ENCODE results near the gene KLHL9. TPM values are rescaled to one million over a fixed set of nuclear protein-coding genes. Genes with fewer than 3 reads are reported as not detected.

The KLHL9 gene
- total RNA-seq (37.2 and 37.5 TPM in 2 replicates), polyA plus RNA-seq (25.7 and 33.5 TPM in 2 replicates), polyA minus RNA-seq (ENCODE audit: low replicate concordance) (10.1 and 11.7 TPM in 2 replicates)
- polyA plus RNA-seq (2012) = 19.9 and 24.0 TPM in 2 replicates

DNA sequence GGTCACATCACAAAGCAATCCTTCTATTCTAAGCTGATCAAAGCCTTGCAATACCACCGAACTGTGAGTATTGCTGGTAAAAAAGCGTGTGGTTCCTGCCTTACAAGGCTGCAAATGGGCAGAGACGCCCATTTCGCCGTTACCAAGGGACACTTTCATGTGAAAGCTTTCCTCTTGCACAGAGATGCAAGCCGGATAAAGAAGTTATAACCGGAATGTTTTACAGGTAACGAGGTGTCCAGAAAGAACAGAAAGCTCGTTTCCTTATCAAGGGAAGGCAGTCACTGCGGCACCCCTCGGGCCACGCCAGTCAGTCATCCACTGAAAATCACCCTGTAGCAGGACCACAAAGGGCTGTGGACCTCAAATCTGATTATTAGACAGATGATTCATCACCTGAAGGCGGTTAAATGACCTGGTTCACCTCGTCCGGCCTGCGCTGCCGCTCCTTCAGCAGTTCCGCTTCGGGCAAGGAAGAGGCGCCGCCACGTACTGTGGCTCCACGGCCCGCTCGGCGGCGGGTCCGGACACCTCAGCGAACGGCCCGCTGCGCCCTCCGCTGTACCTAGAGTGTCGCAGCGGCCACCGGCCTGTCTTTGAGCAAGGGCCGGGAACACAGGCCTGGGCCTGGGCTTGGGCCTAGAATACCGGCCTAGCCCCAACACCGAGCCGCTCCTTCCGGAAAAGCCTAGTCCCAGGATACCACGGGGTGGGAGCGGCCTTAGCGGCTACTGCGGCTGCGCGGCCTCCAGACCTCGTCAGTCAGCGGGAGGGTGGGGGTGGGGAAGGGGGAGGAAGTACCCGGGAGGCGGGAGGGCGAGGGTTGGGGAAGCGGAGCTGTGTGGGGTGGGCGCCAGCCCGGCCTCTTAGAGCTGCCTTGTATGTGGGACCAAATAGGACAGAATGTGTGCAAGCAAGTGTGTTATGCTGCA is at the start of gene KLHL9:
TSS of gene KLHL9 (minus strand) at position 704 of the 932 bp plus-strand sequence. CDS start at position 159, 545 bp downstream.
- Histone ChIP-seq H3K36me3 (ENCODE audit: control insufficient read depth, insufficient read depth, low read length) (no peaks in the 10 kb centered on the region), H4K20me1 (ENCODE audit: control insufficient read depth, extremely low read depth, insufficient read depth, low read length) (no peaks in the 10 kb centered on the region), H2AFZ (ENCODE audit: low read length) (peak within 1 kb of the TSS; percentile 99), H3K4me3 (replicated peaks in 1 of 4; ENCODE audit: control extremely low read depth in 1 of 4, insufficient read depth in 1 of 4, low read depth in 3 of 4, low read length in 4 of 4) (peak within 1 kb of the TSS; percentile 50 to 92 (median 76)), H3K4me2 (ENCODE audit: extremely low read depth, insufficient read depth, low read length) (peak within 1 kb of the TSS; percentile 97), H3K79me2 (ENCODE audit: control insufficient read depth, insufficient read depth, low read length) (peaks cover 52% of the 10 kb centered on the region), H3K4me1 (ENCODE audit: control insufficient read depth, extremely low read depth, insufficient read depth, low read length) (peaks cover 2% of the 10 kb centered on the region), H3K27ac (ENCODE audit: insufficient read depth, low read length) (peak within 1 kb of the TSS; percentile 95), H3K9me3 (ENCODE audit: control insufficient read depth, insufficient read depth, low read depth, low read length) (no peaks in the 10 kb centered on the region), H3K27me3 (ENCODE audit: control insufficient read depth, insufficient read depth, low read length) (no peaks in the 10 kb centered on the region), H3K9ac (ENCODE audit: insufficient read depth, low read length) (peak within 1 kb of the TSS; percentile 99)
- peak; percentile 89 to 95 for DNase-seq (ENCODE audit: low read depth in 2 of 2)
- no peak for TF ChIP-seq EZH2 (IDR thresholded peaks at IDR 0.05; ENCODE audit: low read length, missing control alignments)
- TF ChIP-seq, protein P1, sequence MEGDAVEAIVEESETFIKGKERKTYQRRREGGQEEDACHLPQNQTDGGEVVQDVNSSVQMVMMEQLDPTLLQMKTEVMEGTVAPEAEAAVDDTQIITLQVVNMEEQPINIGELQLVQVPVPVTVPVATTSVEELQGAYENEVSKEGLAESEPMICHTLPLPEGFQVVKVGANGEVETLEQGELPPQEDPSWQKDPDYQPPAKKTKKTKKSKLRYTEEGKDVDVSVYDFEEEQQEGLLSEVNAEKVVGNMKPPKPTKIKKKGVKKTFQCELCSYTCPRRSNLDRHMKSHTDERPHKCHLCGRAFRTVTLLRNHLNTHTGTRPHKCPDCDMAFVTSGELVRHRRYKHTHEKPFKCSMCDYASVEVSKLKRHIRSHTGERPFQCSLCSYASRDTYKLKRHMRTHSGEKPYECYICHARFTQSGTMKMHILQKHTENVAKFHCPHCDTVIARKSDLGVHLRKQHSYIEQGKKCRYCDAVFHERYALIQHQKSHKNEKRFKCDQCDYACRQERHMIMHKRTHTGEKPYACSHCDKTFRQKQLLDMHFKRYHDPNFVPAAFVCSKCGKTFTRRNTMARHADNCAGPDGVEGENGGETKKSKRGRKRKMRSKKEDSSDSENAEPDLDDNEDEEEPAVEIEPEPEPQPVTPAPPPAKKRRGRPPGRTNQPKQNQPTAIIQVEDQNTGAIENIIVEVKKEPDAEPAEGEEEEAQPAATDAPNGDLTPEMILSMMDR (conservative IDR thresholded peaks at IDR 0.05 in 1 of 2, IDR thresholded peaks at IDR 0.05 in 1 of 2; ENCODE audit: low read depth in 1 of 2, low read length in 2 of 2) = no peak

DNA sequence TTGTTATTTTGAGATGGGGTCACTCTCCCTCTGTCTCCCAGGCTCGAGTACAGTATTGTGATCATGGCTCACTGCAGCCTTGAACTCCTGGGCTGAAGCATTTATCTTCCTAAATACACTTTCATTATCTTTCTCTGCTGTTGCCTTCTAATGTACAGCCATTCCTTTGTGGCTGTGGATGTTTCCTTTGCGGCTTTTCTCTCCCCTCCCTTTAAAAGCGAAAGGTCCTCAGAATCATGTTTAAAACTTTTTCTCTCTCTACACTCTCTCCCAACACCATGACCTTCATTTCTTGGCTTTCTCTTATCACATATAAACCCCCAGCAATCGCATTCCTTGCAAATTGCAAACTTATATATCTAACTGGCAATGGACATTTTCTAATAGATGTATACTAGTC is 48.4 kb upstream of the KLHL9 start:
- H3K9me3 ChIP-seq (ENCODE audit: control insufficient read depth, insufficient read depth, low read depth, low read length) = no peaks in the 10 kb centered on the region
- no peaks in the 10 kb centered on the region for H3K36me3 ChIP-seq (ENCODE audit: control insufficient read depth, insufficient read depth, low read length)
- H3K9ac ChIP-seq (ENCODE audit: insufficient read depth, low read length) = no peak overlapping the region
- no peaks in the 10 kb centered on the region for H3K79me2 ChIP-seq (ENCODE audit: control insufficient read depth, insufficient read depth, low read length)
- H3K27ac ChIP-seq (ENCODE audit: insufficient read depth, low read length) = no peak overlapping the region
- no peak overlapping the region for H2AFZ ChIP-seq (ENCODE audit: low read length)
- H4K20me1 ChIP-seq (ENCODE audit: control insufficient read depth, extremely low read depth, insufficient read depth, low read length) = peaks cover 1% of the 10 kb centered on the region
- TF ChIP-seq, protein P1 (conservative IDR thresholded peaks at IDR 0.05 in 1 of 2, IDR thresholded peaks at IDR 0.05 in 1 of 2; ENCODE audit: low read depth in 1 of 2, low read length in 2 of 2) = no peak
- TF ChIP-seq EZH2 (IDR thresholded peaks at IDR 0.05; ENCODE audit: low read length, missing control alignments) = no peak
- no peak overlapping the region for H3K4me3 ChIP-seq (replicated peaks in 1 of 4; ENCODE audit: control extremely low read depth in 1 of 4, insufficient read depth in 1 of 4, low read depth in 3 of 4, low read length in 4 of 4)
- peaks cover 26% of the 10 kb centered on the region for H3K27me3 ChIP-seq (ENCODE audit: control insufficient read depth, insufficient read depth, low read length)
- H3K4me2 ChIP-seq (ENCODE audit: extremely low read depth, insufficient read depth, low read length) = no peak overlapping the region
- no peak for DNase-seq (ENCODE audit: low read depth in 2 of 2)
- H3K4me1 ChIP-seq (ENCODE audit: control insufficient read depth, extremely low read depth, insufficient read depth, low read length) = no peaks in the 10 kb centered on the region
